ENCODE measurements around the gene TNFRSF8. TPM values are rescaled to one million over a fixed set of nuclear protein-coding genes. Genes with fewer than 3 reads are reported as not detected.

Gene TNFRSF8
- total RNA-seq, 1 experiment from 2014 or later = 2.9 TPM

- Histone ChIP-seq H3K23ac (ENCODE audit: insufficient read length, low read depth, low read length) (no peak within 1 kb of the TSS), H2AK5ac (ENCODE audit: insufficient read length, low read length) (no peak within 1 kb of the TSS), H3K18ac (ENCODE audit: insufficient read length, low read depth, low read length) (no peak within 1 kb of the TSS), H2BK120ac (ENCODE audit: low read depth, low read length, poor library complexity, severe bottlenecking) (no peak within 1 kb of the TSS), H3K4ac (ENCODE audit: low read depth, low read length) (no peak within 1 kb of the TSS), H2AFZ (ENCODE audit: low read length) (no peak within 1 kb of the TSS), H3K23me2 (ENCODE audit: insufficient read length, low read depth, low read length, poor library complexity, severe bottlenecking) (peaks cover 3% of the 10 kb centered on the region), H3K27ac (ENCODE audit: insufficient read length, low read depth, low read length) (no peak within 1 kb of the TSS), H3K79me2 (ENCODE audit: insufficient read depth, low read length) (no peaks in the 10 kb centered on the region), H4K5ac (ENCODE audit: insufficient read length, low read depth, low read length) (no peak within 1 kb of the TSS), H3K56ac (ENCODE audit: insufficient read length, low read depth, low read length) (no peak within 1 kb of the TSS), H2BK20ac (ENCODE audit: low read depth, low read length, poor library complexity, severe bottlenecking) (no peak within 1 kb of the TSS), H3K4me2 (ENCODE audit: insufficient read depth, insufficient read length, low read length) (peak within 1 kb of the TSS; percentile 5), H3K9me3 (ENCODE audit: control insufficient read depth, low read depth, low read length) (no peaks in the 10 kb centered on the region), H4K8ac (replicated peaks; ENCODE audit: insufficient read length, low read depth, low read length) (no peak within 1 kb of the TSS), H3K14ac (ENCODE audit: insufficient read depth, low read length) (no peak within 1 kb of the TSS; the same call in 1 of the 2 replicates), H3K27me3 (ENCODE audit: insufficient read depth, low read length) (no peaks in the 10 kb centered on the region; the same call in 1 of the 2 replicates), H2BK15ac (ENCODE audit: low read depth, low read length) (no peak within 1 kb of the TSS), H2BK5ac (ENCODE audit: insufficient read length, low read length) (no peak within 1 kb of the TSS), H3K79me1 (ENCODE audit: insufficient read depth, low read depth, low read length, poor library complexity, severe bottlenecking) (no peaks in the 10 kb centered on the region), H3T11ph (ENCODE audit: low read length) (no peak within 1 kb of the TSS), H4K91ac (ENCODE audit: insufficient read length, low read depth, low read length) (no peak within 1 kb of the TSS), H2BK12ac (ENCODE audit: insufficient read length, low read depth, low read length) (no peak within 1 kb of the TSS), H3K4me1 (ENCODE audit: insufficient read depth, low read length) (no peaks in the 10 kb centered on the region), H3K9ac (ENCODE audit: extremely low read depth, insufficient read length, low read length) (no peak within 1 kb of the TSS), H4K20me1 (ENCODE audit: control insufficient read depth, insufficient read depth, insufficient read length) (no peaks in the 10 kb centered on the region)
- peaks cover 56% of the 10 kb centered on the region for H3K27me3 Mint-ChIP-seq (ENCODE audit: low read depth)
- no peaks in the 10 kb centered on the region; a peak in 1 of 7 replicates for H3K36me3 Mint-ChIP-seq (ENCODE audit: insufficient read depth in 1 of 3, low read depth in 3 of 3)
- H3K9me3 Mint-ChIP-seq = no peaks in the 10 kb centered on the region; a peak in 1 of 5 replicates
- peaks cover 12 to 20% of the 10 kb centered on the region in 2 experiments for H3K4me1 Mint-ChIP-seq
- no peak for TF ChIP-seq CTCF (conservative IDR thresholded peaks at IDR 0.05)
- DNase-seq = peak; percentile 76
- H3K4me3 Mint-ChIP-seq = peak within 1 kb of the TSS; percentile 35 to 78
- H3K27ac Mint-ChIP-seq = peak within 1 kb of the TSS in 1 of 3 experiments; percentile 66; a peak in 1 of 7 replicates
- no CpG with 5 or more reads among the region's 79 CpGs for WGBS (ENCODE audit: extremely low coverage, insufficient read length, low lambda C conversion rate)
Observed at GRCh38 chr1:12166834-12167492, 103.9 kb downstream of the TNFRSF8 start, which contains the start of gene TNFRSF1B. Gene TNFRSF1B, plus strand, starts transcription at chr1:12166991. Its CDS starts 101 bp downstream, at chr1:12167092.
